Immature natural killer cell (primary cell): ENCODE measurements around the gene RASIP1. TPM values are rescaled to one million over a fixed set of nuclear protein-coding genes. Genes with fewer than 3 reads are reported as not detected.
A peak's percentile ranks its signal among the peaks of the same experiment; 100 is the strongest.
"Not testable (repeated sequence)": the region's sequence is repeated elsewhere in the genome, so short reads cannot be mapped to it uniquely, and the experiment has no call there.

Source experiments
- DNase-seq, 3 donors: peaks; one replicate each; pipeline ENCODE4 v3.0.0; 2022; ENCODE audit warnings: mixed read lengths in 1 of 3
- H3K27ac Mint-ChIP-seq, 6 donors: one replicate each; pipeline ENCODE4 v1.8.0; 2020; ENCODE audit warnings: mixed read lengths in 6 of 6, mild to moderate bottlenecking in 5 of 6, inconsistent platforms in 4 of 6, moderate library complexity in 3 of 6
- H3K27me3 Mint-ChIP-seq, 3 donors: one replicate each; pipeline ENCODE4 v1.8.0; 2020 to 2021; ENCODE audit warnings: low read depth in 3 of 3, mild to moderate bottlenecking in 3 of 3, mixed read lengths in 3 of 3, moderate library complexity in 3 of 3, inconsistent platforms in 1 of 3
- H3K36me3 Mint-ChIP-seq, 3 donors: one replicate each; pipeline ENCODE4 v1.8.0; 2020; ENCODE audit warnings: mixed read lengths in 3 of 3, inconsistent platforms in 2 of 3, mild to moderate bottlenecking in 2 of 3
- H3K4me1 Mint-ChIP-seq, 2 donors: one replicate each; pipeline ENCODE4 v1.8.0; 2020; ENCODE audit warnings: inconsistent platforms in 2 of 2, mild to moderate bottlenecking in 2 of 2, mixed read lengths in 2 of 2, moderate library complexity in 1 of 2
- H3K4me3 Mint-ChIP-seq, 5 donors: one replicate each; pipeline ENCODE4 v1.8.0; 2020; ENCODE audit warnings: mild to moderate bottlenecking in 5 of 5, mixed read lengths in 5 of 5, inconsistent platforms in 3 of 5, moderate library complexity in 3 of 5
- H3K9me3 Mint-ChIP-seq, 6 donors: one replicate each; pipeline ENCODE4 v1.8.0; 2020; ENCODE audit warnings: mild to moderate bottlenecking in 6 of 6, mixed read lengths in 6 of 6, inconsistent platforms in 4 of 6, moderate library complexity in 3 of 6
- polyA plus RNA-seq, 3 donors: library from polyadenylated mRNA; unstranded; fragments of 300-500 nt; fragmentation: Illumina TruSeq; gene quantifications; one replicate each; pipeline ENCODE4 v1.2.3, GENCODE V29; 2021

Gene RASIP1
- polyA plus RNA-seq, 3 donors from 2014 or later = 0.10 TPM; not detected in 2

DNA sequence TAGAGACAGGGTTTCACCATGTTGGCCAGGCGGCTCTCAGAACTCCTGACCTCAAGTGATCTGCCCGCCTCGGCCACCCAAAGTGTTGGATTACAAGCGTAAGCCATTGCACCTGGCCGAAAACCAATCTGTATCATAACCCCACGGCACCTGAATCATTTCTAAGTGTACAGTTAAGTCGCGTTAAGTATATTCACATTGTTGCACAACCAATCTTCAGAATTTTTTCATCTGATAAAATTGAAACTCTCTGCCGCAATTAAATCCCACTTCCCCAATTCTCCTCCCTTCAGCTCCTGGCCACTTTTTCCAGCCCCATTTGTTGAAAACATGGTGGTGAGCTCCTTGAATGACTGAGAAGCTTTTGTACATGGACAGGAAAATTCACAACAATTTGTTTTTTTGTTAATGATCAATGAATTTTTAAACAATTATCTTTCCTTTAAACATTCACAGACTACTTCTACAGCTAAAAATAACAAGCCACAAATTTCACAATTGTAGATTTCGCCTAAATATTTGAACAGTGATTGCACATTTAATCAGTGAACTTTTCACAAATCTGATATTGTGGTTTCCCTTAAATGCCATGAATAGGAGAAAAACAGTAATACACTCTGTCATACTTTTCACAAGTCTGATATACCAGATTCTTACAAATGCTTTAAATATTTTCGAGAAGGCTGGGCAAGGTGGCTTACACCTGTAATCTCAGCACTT, 28.7 kb upstream of the RASIP1 start:
- H3K27ac Mint-ChIP-seq = no peak overlapping the region
- no peak for DNase-seq
- no peaks in the 10 kb centered on the region for H3K9me3 Mint-ChIP-seq
- no peaks in the 10 kb centered on the region for H3K4me1 Mint-ChIP-seq
- H3K4me3 Mint-ChIP-seq = no peak overlapping the region
- peaks cover 2 to 7% (median 3%) of the 10 kb centered on the region in 3 donors for H3K27me3 Mint-ChIP-seq
- H3K36me3 Mint-ChIP-seq = no peaks in the 10 kb centered on the region

DNA sequence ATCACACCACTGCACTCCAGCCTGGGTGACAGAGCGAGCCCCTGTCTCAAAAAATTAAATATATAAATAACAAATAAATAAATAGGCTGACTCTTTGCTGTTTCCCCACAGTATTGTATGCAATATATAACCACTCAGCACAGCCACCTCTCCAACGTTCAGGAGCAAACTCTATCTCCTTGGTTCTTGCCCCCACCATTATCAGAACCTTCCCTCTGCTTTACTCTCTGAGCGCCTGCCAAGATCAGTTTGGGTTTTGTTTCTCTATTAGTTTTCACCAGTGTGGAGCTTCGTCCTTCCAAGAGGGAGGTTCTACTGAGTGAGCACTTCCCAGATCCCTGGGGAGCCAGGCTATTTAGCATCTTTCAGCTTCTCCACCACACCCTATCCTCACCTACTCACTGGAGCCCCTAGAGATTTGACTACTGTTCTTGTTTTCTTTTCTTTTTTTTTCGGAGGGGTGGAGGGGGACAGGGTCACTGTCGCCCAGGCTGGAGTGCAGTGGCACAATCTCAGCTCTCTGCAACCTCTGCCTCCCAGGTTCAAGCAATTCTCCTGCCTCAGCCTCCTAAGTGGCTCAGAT, 27.9 kb upstream of the RASIP1 start:
- not testable (repeated sequence) for H3K4me1 Mint-ChIP-seq, DNase-seq, H3K4me3 Mint-ChIP-seq, H3K9me3 Mint-ChIP-seq, H3K27me3 Mint-ChIP-seq, H3K36me3 Mint-ChIP-seq
- peak overlapping the region in 1 of 6 donors; percentile 41 for H3K27ac Mint-ChIP-seq

DNA sequence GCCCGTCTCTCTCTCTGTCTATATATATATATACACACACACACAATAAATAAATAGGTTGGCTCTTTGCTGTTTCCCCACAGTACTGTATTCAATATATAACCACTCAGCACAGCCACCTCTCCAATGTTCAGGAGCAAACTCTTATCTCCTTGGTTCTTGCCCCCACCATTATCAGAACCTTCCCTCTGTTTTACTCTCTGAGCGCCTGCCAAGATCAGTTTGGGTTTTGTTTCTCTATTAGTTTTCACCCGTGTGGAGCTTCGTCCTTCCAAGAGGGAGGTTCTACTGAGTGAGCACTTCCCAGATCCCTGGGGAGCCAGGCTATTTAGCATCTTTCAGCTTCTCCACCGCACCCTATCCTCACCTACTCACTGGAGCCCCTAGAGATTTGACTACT, 25.4 kb upstream of the RASIP1 start:
- not testable (repeated sequence) for H3K27me3 Mint-ChIP-seq, H3K9me3 Mint-ChIP-seq, H3K4me1 Mint-ChIP-seq, DNase-seq, H3K36me3 Mint-ChIP-seq, H3K27ac Mint-ChIP-seq, H3K4me3 Mint-ChIP-seq

DNA sequence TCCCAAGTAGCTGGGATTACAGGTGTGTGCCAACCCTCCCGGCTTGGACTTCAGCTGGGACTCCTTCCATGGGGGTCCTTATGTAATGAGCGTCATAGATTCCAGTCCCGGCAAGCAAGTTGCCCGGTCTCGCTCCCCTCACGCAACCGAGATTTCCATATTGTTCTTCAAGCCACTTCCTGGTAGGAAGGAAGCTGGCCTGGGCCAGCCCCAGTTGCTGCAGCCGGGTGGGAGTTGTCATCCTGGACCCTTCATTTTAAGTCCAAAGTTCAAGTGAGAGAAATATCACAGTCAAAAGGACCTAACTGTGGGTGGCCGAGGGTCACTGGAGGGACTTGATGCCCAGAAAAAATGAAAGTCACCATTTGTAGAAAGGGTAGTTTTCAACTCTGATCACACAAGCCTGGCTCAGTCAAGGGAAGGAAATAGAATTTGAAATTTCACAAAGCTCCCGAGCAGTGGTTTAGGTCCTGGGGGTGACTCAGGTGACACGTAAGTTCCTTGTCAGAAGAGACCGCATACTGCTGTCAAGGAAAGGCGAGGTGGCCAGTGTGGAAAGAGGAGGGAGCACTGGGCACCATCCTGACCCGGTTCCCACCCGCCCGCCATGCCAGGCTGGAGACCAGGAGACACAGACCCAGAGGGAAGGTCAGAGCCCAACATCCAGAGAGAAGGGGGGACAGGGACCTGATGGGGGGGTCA, 20.2 kb upstream of the RASIP1 start:
- Mint-ChIP-seq H3K27ac (no peak overlapping the region), H3K9me3 (no peaks in the 10 kb centered on the region), H3K27me3 (peaks cover 0 to 3% (median 0%) of the 10 kb centered on the region in 3 donors)

DNA sequence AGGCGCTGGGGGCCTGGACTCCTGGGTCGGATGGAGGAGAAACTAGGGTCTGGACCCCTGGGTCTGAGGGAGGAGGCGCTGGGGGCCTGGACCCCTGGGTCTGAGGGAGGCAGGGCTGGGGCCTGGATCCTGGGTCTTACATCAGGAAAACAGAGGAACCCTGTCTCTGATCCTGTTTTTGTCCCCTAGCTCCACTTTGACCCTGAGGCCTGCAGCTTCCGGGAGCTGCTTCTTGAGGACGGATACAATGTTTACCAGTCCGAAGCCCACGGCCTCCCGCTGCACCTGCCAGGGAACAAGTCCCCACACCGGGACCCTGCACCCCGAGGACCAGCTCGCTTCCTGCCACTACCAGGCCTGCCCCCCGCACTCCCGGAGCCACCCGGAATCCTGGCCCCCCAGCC, 17.3 kb upstream of the RASIP1 start:
- peaks cover 9% of the 10 kb centered on the region in 2 donors for H3K4me1 Mint-ChIP-seq
- no peak for DNase-seq
- H3K4me3 Mint-ChIP-seq = no peak overlapping the region
- H3K27ac Mint-ChIP-seq = no peak overlapping the region
- peaks cover 0 to 2% (median 0%) of the 10 kb centered on the region in 6 donors for H3K9me3 Mint-ChIP-seq
- H3K27me3 Mint-ChIP-seq = peaks cover 8 to 18% (median 8%) of the 10 kb centered on the region in 3 donors
- no peaks in the 10 kb centered on the region for H3K36me3 Mint-ChIP-seq

More for the DNA sequence above, 20.2 kb upstream of the RASIP1 start:
- H3K4me3 Mint-ChIP-seq = no peak overlapping the region
- no peaks in the 10 kb centered on the region for H3K36me3 Mint-ChIP-seq
- DNase-seq = no peak
- no peaks in the 10 kb centered on the region for H3K4me1 Mint-ChIP-seq

DNA sequence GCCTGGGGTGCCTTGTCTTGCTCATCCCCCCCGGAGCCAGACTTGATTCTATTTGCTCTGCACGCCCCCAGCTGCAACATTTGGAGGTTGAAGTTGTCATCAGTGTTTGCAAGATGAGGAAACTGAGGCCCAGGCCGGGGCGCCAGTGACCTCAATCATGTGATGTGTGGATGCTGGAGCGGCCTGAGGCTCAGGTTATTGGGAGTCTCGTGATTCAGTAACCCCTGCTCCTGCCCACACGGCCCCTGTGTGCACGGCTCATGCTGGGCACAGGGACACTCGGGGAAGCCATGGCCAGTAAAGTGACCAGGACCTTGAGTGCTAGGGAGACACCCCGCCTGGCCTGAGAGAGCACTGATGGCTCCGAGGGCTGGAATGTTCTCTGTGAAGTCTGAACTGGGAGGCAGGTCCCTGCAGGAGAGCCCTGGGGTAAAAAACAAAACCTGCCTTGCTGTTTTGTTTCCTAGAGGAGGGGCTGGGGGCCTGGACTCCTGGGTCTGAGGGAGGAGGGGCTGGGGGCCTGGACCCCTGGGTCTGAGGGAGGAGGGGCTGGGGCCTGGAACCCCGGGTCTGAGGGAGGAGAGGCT, 16.8 kb upstream of the RASIP1 start:
- H3K27ac Mint-ChIP-seq = no peak overlapping the region
- H3K9me3 Mint-ChIP-seq = peaks cover 0 to 2% (median 0%) of the 10 kb centered on the region in 6 donors
- no peaks in the 10 kb centered on the region for H3K36me3 Mint-ChIP-seq
- H3K27me3 Mint-ChIP-seq = peaks cover 8 to 18% (median 8%) of the 10 kb centered on the region in 3 donors
- H3K4me3 Mint-ChIP-seq = no peak overlapping the region
- DNase-seq = no peak
- peaks cover 9 to 11% of the 10 kb centered on the region in 2 donors for H3K4me1 Mint-ChIP-seq

DNA sequence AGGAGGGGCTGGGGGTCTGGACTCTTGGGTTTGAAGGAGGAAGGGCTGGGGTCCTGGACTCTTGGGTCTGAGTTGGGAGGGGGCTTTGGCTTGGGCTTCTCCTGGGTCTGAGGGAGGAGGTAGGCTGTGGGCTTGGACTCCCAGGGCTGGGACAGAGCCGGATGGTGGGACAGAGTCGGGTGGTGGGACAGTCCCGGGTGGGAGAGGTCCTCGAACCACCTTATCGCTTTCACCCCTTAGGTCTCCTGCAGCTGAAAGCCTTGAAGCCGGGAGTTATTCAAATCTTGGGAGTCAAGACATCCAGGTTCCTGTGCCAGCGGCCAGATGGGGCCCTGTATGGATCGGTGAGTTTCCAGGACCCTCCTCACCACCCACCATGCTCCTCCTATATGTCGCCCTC, 16.3 kb upstream of the RASIP1 start:
- no peak overlapping the region for H3K4me3 Mint-ChIP-seq
- H3K27me3 Mint-ChIP-seq = peaks cover 8 to 18% (median 10%) of the 10 kb centered on the region in 3 donors
- no peak overlapping the region for H3K27ac Mint-ChIP-seq
- peaks cover 0 to 2% (median 0%) of the 10 kb centered on the region in 6 donors for H3K9me3 Mint-ChIP-seq
- no peak for DNase-seq
- H3K4me1 Mint-ChIP-seq = peaks cover 11 to 15% of the 10 kb centered on the region in 2 donors
- H3K36me3 Mint-ChIP-seq = no peaks in the 10 kb centered on the region

DNA sequence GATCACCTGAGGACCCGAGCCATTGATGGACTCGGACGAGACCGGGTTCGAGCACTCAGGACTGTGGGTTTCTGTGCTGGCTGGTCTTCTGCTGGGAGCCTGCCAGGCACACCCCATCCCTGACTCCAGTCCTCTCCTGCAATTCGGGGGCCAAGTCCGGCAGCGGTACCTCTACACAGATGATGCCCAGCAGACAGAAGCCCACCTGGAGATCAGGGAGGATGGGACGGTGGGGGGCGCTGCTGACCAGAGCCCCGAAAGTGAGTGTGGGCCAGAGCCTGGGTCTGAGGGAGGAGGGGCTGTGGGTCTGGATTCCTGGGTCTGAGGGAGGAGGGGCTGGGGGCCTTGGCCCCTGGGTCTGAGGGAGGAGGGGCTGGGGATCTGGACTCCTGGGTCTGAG, 15.8 kb upstream of the RASIP1 start:
- peaks cover 10 to 17% (median 10%) of the 10 kb centered on the region in 3 donors for H3K27me3 Mint-ChIP-seq
- H3K9me3 Mint-ChIP-seq = peaks cover 0 to 2% (median 0%) of the 10 kb centered on the region in 6 donors
- H3K4me3 Mint-ChIP-seq = no peak overlapping the region
- no peak overlapping the region for H3K27ac Mint-ChIP-seq
- peaks cover 13 to 15% of the 10 kb centered on the region in 2 donors for H3K4me1 Mint-ChIP-seq
- DNase-seq = no peak
- no peaks in the 10 kb centered on the region for H3K36me3 Mint-ChIP-seq

DNA sequence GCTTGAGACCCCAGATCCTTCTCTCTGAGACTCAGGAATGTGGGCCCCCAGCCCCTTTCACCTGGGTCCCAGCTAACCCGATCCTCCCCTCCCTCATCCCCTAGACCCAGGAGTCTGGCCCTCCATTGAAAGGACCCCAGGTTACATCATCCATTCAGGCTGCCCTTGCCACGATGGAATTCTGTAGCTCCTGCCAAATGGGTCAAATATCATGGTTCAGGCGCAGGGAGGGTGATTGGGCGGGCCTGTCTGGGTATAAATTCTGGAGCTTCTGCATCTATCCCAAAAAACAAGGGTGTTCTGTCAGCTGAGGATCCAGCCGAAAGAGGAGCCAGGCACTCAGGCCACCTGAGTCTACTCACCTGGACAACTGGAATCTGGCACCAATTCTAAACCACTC, 15.4 kb upstream of the RASIP1 start:
- H3K4me1 Mint-ChIP-seq = peaks cover 14 to 15% of the 10 kb centered on the region in 2 donors
- no peak for DNase-seq
- H3K27me3 Mint-ChIP-seq = peaks cover 10 to 17% (median 12%) of the 10 kb centered on the region in 3 donors
- peaks cover 0 to 2% (median 0%) of the 10 kb centered on the region in 6 donors for H3K9me3 Mint-ChIP-seq
- no peak overlapping the region for H3K4me3 Mint-ChIP-seq
- H3K36me3 Mint-ChIP-seq = no peaks in the 10 kb centered on the region
- H3K27ac Mint-ChIP-seq = no peak overlapping the region

DNA sequence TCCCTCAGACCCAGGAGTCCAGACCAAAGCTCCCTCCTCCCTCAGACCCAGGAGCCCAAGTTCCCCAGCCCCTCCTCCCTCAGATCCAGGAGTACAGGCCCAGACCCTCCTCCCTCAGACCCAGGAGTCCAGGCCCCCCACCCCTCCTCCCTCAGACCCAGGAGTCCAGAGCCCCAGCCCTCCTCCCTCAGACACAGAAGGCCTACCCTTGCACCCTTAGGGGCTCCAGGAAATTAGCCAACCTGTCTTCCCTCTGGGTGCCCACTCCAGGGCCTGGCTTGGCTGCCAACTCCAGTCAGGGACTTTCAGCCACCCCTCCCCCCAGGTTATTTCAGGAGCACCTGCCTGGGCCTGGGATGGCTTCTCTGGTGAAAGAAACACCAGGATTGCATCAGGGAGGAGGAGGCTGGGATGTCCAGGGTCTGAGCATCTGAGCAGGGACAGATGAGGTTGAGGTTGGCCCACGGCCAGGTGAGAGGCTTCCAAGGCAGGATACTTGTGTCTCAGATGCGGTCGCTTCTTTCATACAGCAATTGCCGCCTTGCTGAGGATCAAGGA, 14.8 kb upstream of the RASIP1 start, which contains the start of gene FGF21:
Gene FGF21 (plus strand): TSS at position 441 of the 558 bp plus-strand sequence. CDS start 713 bp downstream, outside the sequence.
- no peak within 1 kb of the TSS for H3K27ac Mint-ChIP-seq
- H3K4me3 Mint-ChIP-seq = peak within 1 kb of the TSS in 1 of 5 donors; percentile 27
- H3K36me3 Mint-ChIP-seq = no peaks in the 10 kb centered on the region
- H3K9me3 Mint-ChIP-seq = peaks cover 0 to 2% (median 0%) of the 10 kb centered on the region in 6 donors
- DNase-seq = no peak
- peaks cover 10 to 17% (median 12%) of the 10 kb centered on the region in 3 donors for H3K27me3 Mint-ChIP-seq
- peaks cover 15 to 16% of the 10 kb centered on the region in 2 donors for H3K4me1 Mint-ChIP-seq

DNA sequence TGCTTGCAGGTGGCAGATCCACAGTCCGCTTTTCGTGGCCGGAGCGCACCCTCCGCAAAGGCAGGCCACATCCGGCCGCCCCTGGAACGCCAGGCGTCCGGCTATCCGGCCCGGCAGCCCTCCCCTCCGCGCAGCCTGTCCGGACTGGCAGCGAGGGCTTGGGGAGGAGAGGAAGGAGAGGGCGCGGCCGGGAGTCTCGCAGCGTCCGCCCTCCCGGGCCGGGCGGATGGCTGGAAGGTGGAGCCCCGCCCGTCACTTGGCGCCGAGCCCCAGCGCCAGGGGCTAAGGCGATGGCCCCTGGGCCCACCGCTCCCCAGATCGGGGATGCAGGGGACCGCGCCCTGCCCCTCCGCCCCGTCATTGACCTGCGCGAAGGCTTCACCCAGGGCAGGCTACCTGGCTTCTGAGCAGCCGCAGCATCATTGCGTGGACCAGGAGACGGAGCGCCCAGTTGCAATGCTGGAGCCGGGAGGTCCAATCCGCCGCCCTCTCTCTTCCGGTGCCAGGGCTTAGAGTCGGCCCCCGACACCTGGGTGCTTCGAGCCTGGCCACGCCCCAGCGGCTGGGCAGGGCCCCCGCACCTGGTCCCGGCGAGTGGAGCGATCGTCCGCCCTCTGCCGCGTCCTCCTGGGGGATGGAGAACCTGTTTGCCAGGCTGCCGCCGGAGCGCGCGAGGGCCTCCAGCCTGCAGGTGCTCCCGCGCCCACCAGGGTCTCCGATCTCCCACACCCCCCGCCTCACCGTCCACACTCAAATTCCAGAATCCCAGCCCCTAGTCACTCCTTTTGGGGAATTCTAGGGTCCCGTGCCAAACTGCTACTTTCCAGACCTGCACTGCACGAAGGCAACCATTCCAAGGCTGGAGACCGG, 12.3 kb upstream of the RASIP1 start, which contains the start of gene FUT1:
Gene FUT1 (minus strand): TSS at position 146 of the 870 bp plus-strand sequence. CDS start 1,360 bp downstream, outside the sequence.
- peaks cover 15 to 16% of the 10 kb centered on the region in 2 donors for H3K4me1 Mint-ChIP-seq
- H3K36me3 Mint-ChIP-seq = no peaks in the 10 kb centered on the region
- H3K27ac Mint-ChIP-seq = peak within 1 kb of the TSS in 1 of 6 donors; percentile 31
- H3K4me3 Mint-ChIP-seq = peak within 1 kb of the TSS; percentile 58 to 79 (median 75)
- H3K9me3 Mint-ChIP-seq = peaks cover 0 to 2% (median 0%) of the 10 kb centered on the region in 6 donors
- DNase-seq = no peak
- H3K27me3 Mint-ChIP-seq = peaks cover 10 to 19% (median 12%) of the 10 kb centered on the region in 3 donors

DNA sequence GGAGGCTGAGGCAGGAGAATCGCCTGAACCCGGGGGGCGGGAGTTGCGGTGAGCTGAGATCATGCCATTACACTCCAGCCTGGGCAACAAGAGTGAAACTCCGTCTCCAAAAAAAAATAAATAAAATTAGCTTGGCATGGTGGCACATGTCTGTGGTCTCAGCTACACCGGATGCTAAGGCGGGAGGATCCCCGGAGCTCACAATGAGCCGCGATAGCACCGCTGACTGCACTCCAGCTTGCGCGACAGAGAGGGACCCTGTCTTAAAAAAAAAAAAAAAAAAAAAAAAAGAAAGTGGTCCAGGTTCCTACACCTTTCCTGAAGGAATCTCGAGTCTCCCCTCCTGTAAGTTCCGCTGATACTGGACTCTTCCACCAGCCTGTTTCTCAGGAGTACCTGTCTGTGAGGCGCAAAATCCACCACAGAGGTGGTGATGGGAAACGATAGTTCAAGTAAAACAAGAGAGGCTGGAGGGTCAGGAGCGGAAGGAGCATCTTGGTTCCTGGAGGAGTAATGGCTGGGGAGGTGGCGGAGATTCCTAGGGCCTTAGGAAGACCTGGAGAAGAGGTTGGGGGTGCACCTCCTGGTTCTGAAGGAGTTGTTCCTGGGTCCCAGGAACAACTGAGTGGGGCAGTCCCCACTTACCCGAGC, 11.6 kb upstream of the RASIP1 start:
- no peak for DNase-seq
- peaks cover 15 to 18% of the 10 kb centered on the region in 2 donors for H3K4me1 Mint-ChIP-seq
- peak overlapping the region in 1 of 6 donors; percentile 31 for H3K27ac Mint-ChIP-seq
- peaks cover 12 to 19% (median 12%) of the 10 kb centered on the region in 3 donors for H3K27me3 Mint-ChIP-seq
- peak overlapping the region; percentile 58 to 79 (median 75) for H3K4me3 Mint-ChIP-seq
- H3K9me3 Mint-ChIP-seq = peaks cover 0 to 2% (median 0%) of the 10 kb centered on the region in 6 donors
- H3K36me3 Mint-ChIP-seq = no peaks in the 10 kb centered on the region
